A673 (cell line): Measurements from ENCODE around the gene PRKAG2. TPM values are rescaled to one million over a fixed set of nuclear protein-coding genes. Genes with fewer than 3 reads are reported as not detected.
A peak's percentile ranks its signal among the peaks of the same experiment; 100 is the strongest.
"Not testable (repeated sequence)": the region's sequence is repeated elsewhere in the genome, so short reads cannot be mapped to it uniquely, and the experiment has no call there.

Experiments
- BruUV-seq: library from RNA; stranded (reverse); fragments of 400-500 nt; replicated peaks from 2 replicates; lab custom pipeline; 2021; lab: Mats Ljungman, UMichigan
- CTCF ChIA-PET: fragments of 300-600 bp; sonication (Branson Sonifier 250); formaldehyde crosslinking; loops from one replicate; lab custom pipeline; 2022; ENCODE audit warnings: antibody characterized with exemption; lab: Charles Lee
- POLR2A ChIA-PET: fragments of 300-600 bp; sonication (Branson Sonifier 250); formaldehyde crosslinking; loops from one replicate; lab custom pipeline; 2022; ENCODE audit warnings: antibody characterized with exemption; ENCODE audit not compliant: low non-redundant PET; lab: Charles Lee
- DNase-seq: peaks from one replicate; pipeline ENCODE4 v3.0.0-alpha.2; 2015; ENCODE audit warnings: low spot score
- H3K27ac ChIP-seq: fragments of 200-600 bp; sonication (generic); 2 replicates; pipeline ENCODE4 v1.5.1; 2016; ENCODE audit warnings: mixed run types, low read depth, mild to moderate bottlenecking, mixed read lengths, antibody characterized with exemption, low read length; ENCODE audit not compliant: poor library complexity, severe bottlenecking
- H3K27me3 ChIP-seq: fragments of 200-600 bp; sonication (generic); replicated peaks from 2 replicates; pipeline ENCODE4 v1.6.1; 2017; ENCODE audit warnings: mixed run types, low read depth, mild to moderate bottlenecking, mixed read lengths, antibody characterized with exemption, low read length; ENCODE audit not compliant: insufficient read depth, poor library complexity
- H3K36me3 ChIP-seq: fragments of 200-600 bp; sonication (generic); 2 replicates; pipeline ENCODE4 v1.6.1; 2016; ENCODE audit warnings: mixed run types, mild to moderate bottlenecking, mixed read lengths, antibody characterized with exemption, low read length; ENCODE audit not compliant: insufficient read depth, poor library complexity, severe bottlenecking
- H3K4me1 ChIP-seq: fragments of 200-600 bp; sonication (generic); 2 replicates; pipeline ENCODE4 v1.6.1; 2017; ENCODE audit warnings: mixed run types, mild to moderate bottlenecking, mixed read lengths, antibody characterized with exemption, low read length; ENCODE audit not compliant: insufficient read depth, poor library complexity, severe bottlenecking
- H3K4me3 ChIP-seq: fragments of 200-600 bp; sonication (generic); 2 replicates; pipeline ENCODE4 v1.5.1; 2016; ENCODE audit warnings: low read depth, mixed run types, mild to moderate bottlenecking, mixed read lengths, low read length; ENCODE audit not compliant: poor library complexity, severe bottlenecking
- H3K9me3 ChIP-seq: fragments of 200-600 bp; sonication (generic); 2 replicates; pipeline ENCODE4 v1.6.1; 2016; ENCODE audit warnings: mixed run types, low read depth, mild to moderate bottlenecking, mixed read lengths, antibody characterized with exemption, low read length; ENCODE audit not compliant: poor library complexity, severe bottlenecking
- CTCF ChIP-seq: fragments of 300-800, 200-600 bp; sonication (generic); conservative IDR thresholded peaks from 2 replicates; pipeline ENCODE4 v1.5.1; 2017; ENCODE audit warnings: low read depth, mild to moderate bottlenecking, antibody characterized with exemption, low read length, moderate library complexity, mixed read lengths
- EZH2 ChIP-seq: fragments of 200-600 bp; sonication (generic); IDR thresholded peaks from 2 replicates; pipeline ENCODE4 v1.6.1; 2017; ENCODE audit warnings: borderline replicate concordance, low read depth, mild to moderate bottlenecking, mixed read lengths, antibody characterized with exemption, low read length; ENCODE audit not compliant: poor library complexity, severe bottlenecking
- intact Hi-C: fragments of 100-400 bp; cut with micrococcal nuclease; formaldehyde crosslinking; loops from one replicate; pipeline ENCODE4 v1.10.0; 2022; ENCODE audit not compliant: unreplicated experiment
- total RNA-seq: library from RNA; stranded (reverse); gene quantifications from 2 replicates; pipeline ENCODE4 v1.2.3, GENCODE V29; 2021

PRKAG2 gene
- total RNA-seq, 1 experiment from 2014 or later = 11.6 TPM

GRCh38 chr7:151829707-151830106 lies 47.2 kb downstream of the PRKAG2 start:
- no TSS peak for BruUV-seq
- Histone ChIP-seq H3K9me3 (no peaks in the 10 kb centered on the region), H3K4me1 (peaks cover 19% of the 10 kb centered on the region), H3K36me3 (no peaks in the 10 kb centered on the region), H3K27me3 (no peaks in the 10 kb centered on the region), H3K4me3 (no peak overlapping the region), H3K27ac (no peak overlapping the region)
- TF ChIP-seq EZH2 = no peak
- TF ChIP-seq CTCF = no peak
- CTCF ChIA-PET = no interaction called here
- POLR2A ChIA-PET = no interaction called here
- no peak for DNase-seq
- intact Hi-C loops = no loop called here

GRCh38 chr7:151827620-151828019 lies 49.3 kb downstream of the PRKAG2 start:
- POLR2A ChIA-PET = no interaction called here
- H3K4me3 ChIP-seq = no peak overlapping the region
- no TSS peak for BruUV-seq
- no peaks in the 10 kb centered on the region for H3K9me3 ChIP-seq
- TF ChIP-seq EZH2 (no peak), CTCF (no peak)
- no peak for DNase-seq
- no peaks in the 10 kb centered on the region for H3K36me3 ChIP-seq
- intact Hi-C loops = no loop called here
- H3K27me3 ChIP-seq = no peaks in the 10 kb centered on the region
- H3K27ac ChIP-seq = no peak overlapping the region
- peaks cover 30% of the 10 kb centered on the region for H3K4me1 ChIP-seq
- CTCF ChIA-PET = no interaction called here

- H3K27ac ChIP-seq, intact Hi-C loops, H3K4me3 ChIP-seq, H3K36me3 ChIP-seq, BruUV-seq, H3K27me3 ChIP-seq, POLR2A ChIA-PET, H3K9me3 ChIP-seq: not testable (repeated sequence)
- CTCF ChIA-PET = interaction anchor here (0.5 kb wide), 1 partner anchor 155 kb away, joined by 6 read pairs; no protein-coding TSS in a partner anchor
- DNase-seq = peak; percentile 38
- peaks cover 30% of the 10 kb centered on the region for H3K4me1 ChIP-seq
Measured at GRCh38 chr7:151826316-151826715, 50.6 kb downstream of the PRKAG2 start.

GRCh38 chr7:151825721-151826120 lies 51.2 kb downstream of the PRKAG2 start:
- no peaks in the 10 kb centered on the region for H3K27me3 ChIP-seq
- CTCF ChIA-PET = no interaction called here
- TF ChIP-seq EZH2 (no peak), CTCF (no peak)
- H3K36me3 ChIP-seq = no peaks in the 10 kb centered on the region
- peaks cover 30% of the 10 kb centered on the region for H3K4me1 ChIP-seq
- no TSS peak for BruUV-seq
- H3K4me3 ChIP-seq = no peak overlapping the region
- POLR2A ChIA-PET = no interaction called here
- peak; percentile 66 for DNase-seq
- intact Hi-C loops = no loop called here
- no peak overlapping the region for H3K27ac ChIP-seq
- no peaks in the 10 kb centered on the region for H3K9me3 ChIP-seq
